NCI-H460 (cell line): ENCODE measurements around the gene KRTAP10-11. TPM values are rescaled to one million over a fixed set of nuclear protein-coding genes. Genes with fewer than 3 reads are reported as not detected.

Experiments
- DNase-seq: peaks from one replicate; pipeline ENCODE4 v3.0.0-alpha.2; 2016; ENCODE audit warnings: low read depth; ENCODE audit errors: extremely low read depth
- small RNA-seq, 2 experiments: library from RNA; depleted of rRNA; stranded (forward); fragments of <200 nt; gene quantifications; one replicate each; pipeline ENCODE3, GENCODE V24; 2014
- total RNA-seq: library from RNA; depleted of rRNA; stranded (reverse); fragments of >200 nt; shearing (Covaris generic); gene quantifications from 2 replicates; pipeline ENCODE4 v1.2.3, GENCODE V29; 2014; rRNA removed

The KRTAP10-11 gene
- total RNA-seq, 1 experiment from 2014 or later: not detected

- DNase-seq: no peak
Measured at GRCh38 chr21:44691686-44692085, 45.5 kb downstream of the KRTAP10-11 start.

- DNase-seq: no peak
Measured at GRCh38 chr21:44692798-44693512, 46.7 kb downstream of the KRTAP10-11 start.

- DNase-seq: no peak
Measured at GRCh38 chr21:44694776-44695175, 48.6 kb downstream of the KRTAP10-11 start.

- DNase-seq: no peak
Measured at GRCh38 chr21:44695184-44695583, 49.0 kb downstream of the KRTAP10-11 start.

GRCh38 chr21:44695641-44696040 lies 49.4 kb downstream of the KRTAP10-11 start:
- no peak for DNase-seq

- DNase-seq: no peak
Measured at GRCh38 chr21:44696572-44696971, 50.4 kb downstream of the KRTAP10-11 start.

Small RNAs within 50 kb of the gene (small RNA-seq; reads per million reads assigned to genes)
- gene KRTAP12-6P: 0 reads per million in 2 experiments

Other genes starting within 250 kb of the KRTAP10-11 start
- gene LRRC3, start 190.9 kb upstream of the KRTAP10-11 start, total RNA-seq: 0.47 and 0.92 TPM in 2 replicates
- not detected in 2 replicates for gene KRTAP10-1, start 106.2 kb upstream of the KRTAP10-11 start, total RNA-seq
- gene KRTAP10-2, start 94.9 kb upstream of the KRTAP10-11 start, total RNA-seq: not detected in 2 replicates
- gene KRTAP10-3, start 87.6 kb upstream of the KRTAP10-11 start, total RNA-seq: not detected in 2 replicates
- not detected in 2 replicates for gene KRTAP10-4, start 72.7 kb upstream of the KRTAP10-11 start, total RNA-seq
- gene KRTAP10-5, start 65.8 kb upstream of the KRTAP10-11 start, total RNA-seq: not detected in 2 replicates
- gene KRTAP10-6, start 53.9 kb upstream of the KRTAP10-11 start, total RNA-seq: not detected in 2 replicates
- gene KRTAP10-7, start 45.8 kb upstream of the KRTAP10-11 start, total RNA-seq: not detected in 2 replicates
- not detected in 2 replicates for gene KRTAP10-8, start 34.3 kb upstream of the KRTAP10-11 start, total RNA-seq
- gene KRTAP10-9, start 19.3 kb upstream of the KRTAP10-11 start, total RNA-seq: not detected in 2 replicates
- gene KRTAP10-10, start 9.1 kb upstream of the KRTAP10-11 start, total RNA-seq: not detected in 2 replicates
- gene KRTAP12-4, start 8.2 kb downstream of the KRTAP10-11 start, total RNA-seq: not detected in 2 replicates
- not detected in 2 replicates for gene KRTAP12-3, start 11.5 kb downstream of the KRTAP10-11 start, total RNA-seq
- not detected in 2 replicates for gene KRTAP12-2, start 20.5 kb downstream of the KRTAP10-11 start, total RNA-seq
- gene KRTAP12-1, start 35.7 kb downstream of the KRTAP10-11 start, total RNA-seq: not detected in 2 replicates
- not detected in 2 replicates for gene KRTAP10-12, start 50.8 kb downstream of the KRTAP10-11 start, total RNA-seq
- 0.02 TPM in 1 of 2 replicates, not detected in the other for gene TSPEAR, start 65.2 kb downstream of the KRTAP10-11 start, total RNA-seq
- gene UBE2G2, start 155.4 kb downstream of the KRTAP10-11 start, total RNA-seq: 66.5 and 76.3 TPM in 2 replicates
- gene SUMO3, start 171.6 kb downstream of the KRTAP10-11 start, total RNA-seq: 50.5 and 52.1 TPM in 2 replicates
- gene PTTG1IP, start 227.3 kb downstream of the KRTAP10-11 start, total RNA-seq: 139 and 145 TPM in 2 replicates